HG03575 (cell line): ENCODE data around the gene FSHB.
"Not testable (repeated sequence)": the region's sequence is repeated elsewhere in the genome, so short reads cannot be mapped to it uniquely, and the experiment has no call there.

Source experiments
- ATAC-seq: cut with Tn5 transposase; IDR thresholded peaks from one replicate; pipeline ENCODE4 v1.9.1; 2021; ENCODE audit not compliant: unreplicated experiment, insufficient number of reproducible peaks, low FRiP score; ENCODE audit errors: extremely low read depth

The FSHB gene

DNA sequence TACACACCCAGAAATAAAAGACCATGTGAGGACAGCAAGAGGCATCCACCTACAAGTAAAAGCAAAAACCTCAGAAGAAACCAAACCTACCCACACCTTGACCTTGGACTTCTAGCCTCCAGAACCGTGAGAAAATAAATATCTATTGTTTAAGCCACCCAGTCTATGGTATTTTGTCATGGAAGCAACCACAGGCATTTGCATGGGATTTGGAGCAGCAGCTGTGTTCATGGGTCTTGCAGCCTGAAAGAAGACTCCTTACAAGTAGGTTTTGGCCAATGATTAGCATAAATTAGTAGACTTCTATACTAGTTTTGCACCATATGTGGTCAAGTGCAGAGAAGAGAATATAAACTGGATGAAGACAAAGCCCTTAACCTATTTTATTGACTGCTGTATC, 27.9 kb downstream of the FSHB start:
- no peak for ATAC-seq

DNA sequence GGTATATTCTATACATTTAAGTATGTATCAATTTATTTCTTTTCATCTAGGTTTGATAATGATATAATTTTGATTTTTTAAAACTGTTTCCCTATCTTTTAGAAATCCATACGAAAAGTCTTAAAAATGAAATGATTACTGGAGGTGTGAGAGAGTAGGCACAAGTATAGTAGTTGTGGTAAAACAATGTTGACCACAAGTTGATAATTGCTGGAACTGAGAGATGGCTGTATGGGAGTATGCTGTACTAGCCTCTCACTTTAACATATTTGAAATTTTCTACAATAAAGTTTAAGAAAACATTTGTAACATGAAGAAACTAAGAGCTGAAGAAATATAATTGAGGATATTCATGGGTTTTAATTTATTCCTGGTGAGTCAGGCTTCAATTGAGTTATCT, 30.0 kb downstream of the FSHB start:
- no peak for ATAC-seq

GRCh38 chr11:30261821-30262220, 31.0 kb downstream of the FSHB start:
- ATAC-seq: no peak

DNA sequence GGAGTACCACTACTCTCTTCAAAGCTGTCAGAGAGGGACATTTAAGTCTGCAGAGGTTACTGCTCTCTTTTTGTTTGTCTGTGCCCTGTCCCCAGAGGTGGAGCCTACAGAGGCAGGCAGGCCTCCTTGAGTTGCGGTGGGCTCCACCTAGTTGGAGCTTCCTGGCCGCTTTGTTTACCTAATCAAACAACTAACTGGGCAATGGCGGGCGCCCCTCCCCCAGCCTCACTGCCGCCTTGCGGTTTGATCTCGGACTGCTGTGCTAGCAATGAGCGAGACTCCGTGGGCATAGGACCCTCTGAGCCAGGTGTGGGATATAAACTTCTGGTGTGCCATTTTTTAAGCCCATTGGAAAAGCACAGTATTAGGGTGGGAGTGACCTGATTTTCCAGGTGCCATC, 37.8 kb downstream of the FSHB start:
- not testable (repeated sequence) for ATAC-seq

DNA sequence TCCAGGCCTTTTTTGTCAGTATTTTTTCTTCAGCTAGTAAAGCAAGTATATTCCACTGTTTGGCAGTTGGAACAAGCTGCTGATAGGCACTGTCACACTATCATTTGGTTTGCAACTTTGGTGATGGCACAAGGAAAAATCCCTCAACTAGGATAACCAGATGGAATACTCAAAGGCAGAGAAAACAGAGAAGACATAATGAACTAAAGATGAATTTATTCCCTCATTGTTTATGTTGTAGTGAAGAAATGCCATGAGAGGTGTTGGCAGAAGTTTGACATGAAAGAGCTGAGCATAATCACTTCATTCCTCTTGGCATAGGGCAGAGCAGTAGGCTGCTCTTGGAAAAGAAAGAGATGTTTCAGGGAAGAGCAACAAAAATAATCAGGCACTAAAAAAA, 39.9 kb downstream of the FSHB start:
- ATAC-seq: no peak

GRCh38 chr11:30277176-30277575, 46.4 kb downstream of the FSHB start:
- ATAC-seq: no peak

- ATAC-seq: no peak
Observed at GRCh38 chr11:30279796-30280195, 49.0 kb downstream of the FSHB start.

- ATAC-seq: no peak
Observed at GRCh38 chr11:30281476-30282288, 50.9 kb downstream of the FSHB start.

GRCh38 chr11:30282289-30282631, 51.4 kb downstream of the FSHB start:
- peak; percentile 72 for ATAC-seq
